A673 (cell line): ENCODE data around the gene DEFB129. TPM values are rescaled to one million over a fixed set of nuclear protein-coding genes. Genes with fewer than 3 reads are reported as not detected.
"Not testable (repeated sequence)": the region's sequence is repeated elsewhere in the genome, so short reads cannot be mapped to it uniquely, and the experiment has no call there.

ENCODE experiments used
- BruUV-seq: library from RNA; stranded (reverse); fragments of 400-500 nt; replicated peaks from 2 replicates; lab custom pipeline; 2021; lab: Mats Ljungman, UMichigan
- CTCF ChIA-PET: fragments of 300-600 bp; sonication (Branson Sonifier 250); formaldehyde crosslinking; loops from one replicate; lab custom pipeline; 2022; ENCODE audit warnings: antibody characterized with exemption; lab: Charles Lee
- POLR2A ChIA-PET: fragments of 300-600 bp; sonication (Branson Sonifier 250); formaldehyde crosslinking; loops from one replicate; lab custom pipeline; 2022; ENCODE audit warnings: antibody characterized with exemption; ENCODE audit not compliant: low non-redundant PET; lab: Charles Lee
- DNase-seq: peaks from one replicate; pipeline ENCODE4 v3.0.0-alpha.2; 2015; ENCODE audit warnings: low spot score
- H3K27ac ChIP-seq: fragments of 200-600 bp; sonication (generic); 2 replicates; pipeline ENCODE4 v1.5.1; 2016; ENCODE audit warnings: mixed run types, low read depth, mild to moderate bottlenecking, mixed read lengths, antibody characterized with exemption, low read length; ENCODE audit not compliant: poor library complexity, severe bottlenecking
- H3K27me3 ChIP-seq: fragments of 200-600 bp; sonication (generic); replicated peaks from 2 replicates; pipeline ENCODE4 v1.6.1; 2017; ENCODE audit warnings: mixed run types, low read depth, mild to moderate bottlenecking, mixed read lengths, antibody characterized with exemption, low read length; ENCODE audit not compliant: insufficient read depth, poor library complexity
- H3K36me3 ChIP-seq: fragments of 200-600 bp; sonication (generic); 2 replicates; pipeline ENCODE4 v1.6.1; 2016; ENCODE audit warnings: mixed run types, mild to moderate bottlenecking, mixed read lengths, antibody characterized with exemption, low read length; ENCODE audit not compliant: insufficient read depth, poor library complexity, severe bottlenecking
- H3K4me1 ChIP-seq: fragments of 200-600 bp; sonication (generic); 2 replicates; pipeline ENCODE4 v1.6.1; 2017; ENCODE audit warnings: mixed run types, mild to moderate bottlenecking, mixed read lengths, antibody characterized with exemption, low read length; ENCODE audit not compliant: insufficient read depth, poor library complexity, severe bottlenecking
- H3K4me3 ChIP-seq: fragments of 200-600 bp; sonication (generic); 2 replicates; pipeline ENCODE4 v1.5.1; 2016; ENCODE audit warnings: low read depth, mixed run types, mild to moderate bottlenecking, mixed read lengths, low read length; ENCODE audit not compliant: poor library complexity, severe bottlenecking
- H3K9me3 ChIP-seq: fragments of 200-600 bp; sonication (generic); 2 replicates; pipeline ENCODE4 v1.6.1; 2016; ENCODE audit warnings: mixed run types, low read depth, mild to moderate bottlenecking, mixed read lengths, antibody characterized with exemption, low read length; ENCODE audit not compliant: poor library complexity, severe bottlenecking
- EZH2 ChIP-seq: fragments of 200-600 bp; sonication (generic); IDR thresholded peaks from 2 replicates; pipeline ENCODE4 v1.6.1; 2017; ENCODE audit warnings: borderline replicate concordance, low read depth, mild to moderate bottlenecking, mixed read lengths, antibody characterized with exemption, low read length; ENCODE audit not compliant: poor library complexity, severe bottlenecking
- intact Hi-C: fragments of 100-400 bp; cut with micrococcal nuclease; formaldehyde crosslinking; loops from one replicate; pipeline ENCODE4 v1.10.0; 2022; ENCODE audit not compliant: unreplicated experiment
- total RNA-seq: library from RNA; stranded (reverse); gene quantifications from 2 replicates; pipeline ENCODE4 v1.2.3, GENCODE V29; 2021
- TF ChIP-seq, protein P1 (sequence below): fragments of 300-800, 200-600 bp; sonication (generic); conservative IDR thresholded peaks from 2 replicates; pipeline ENCODE4 v1.5.1; 2017; ENCODE audit warnings: low read depth, mild to moderate bottlenecking, antibody characterized with exemption, low read length, moderate library complexity, mixed read lengths

Gene DEFB129
- total RNA-seq, 1 experiment from 2014 or later, result not detected

- ChIA-PET POLR2A (no interaction called here), CTCF (no interaction called here)
- peaks cover 12% of the 10 kb centered on the region for H3K27me3 ChIP-seq
- TF ChIP-seq, protein P1, sequence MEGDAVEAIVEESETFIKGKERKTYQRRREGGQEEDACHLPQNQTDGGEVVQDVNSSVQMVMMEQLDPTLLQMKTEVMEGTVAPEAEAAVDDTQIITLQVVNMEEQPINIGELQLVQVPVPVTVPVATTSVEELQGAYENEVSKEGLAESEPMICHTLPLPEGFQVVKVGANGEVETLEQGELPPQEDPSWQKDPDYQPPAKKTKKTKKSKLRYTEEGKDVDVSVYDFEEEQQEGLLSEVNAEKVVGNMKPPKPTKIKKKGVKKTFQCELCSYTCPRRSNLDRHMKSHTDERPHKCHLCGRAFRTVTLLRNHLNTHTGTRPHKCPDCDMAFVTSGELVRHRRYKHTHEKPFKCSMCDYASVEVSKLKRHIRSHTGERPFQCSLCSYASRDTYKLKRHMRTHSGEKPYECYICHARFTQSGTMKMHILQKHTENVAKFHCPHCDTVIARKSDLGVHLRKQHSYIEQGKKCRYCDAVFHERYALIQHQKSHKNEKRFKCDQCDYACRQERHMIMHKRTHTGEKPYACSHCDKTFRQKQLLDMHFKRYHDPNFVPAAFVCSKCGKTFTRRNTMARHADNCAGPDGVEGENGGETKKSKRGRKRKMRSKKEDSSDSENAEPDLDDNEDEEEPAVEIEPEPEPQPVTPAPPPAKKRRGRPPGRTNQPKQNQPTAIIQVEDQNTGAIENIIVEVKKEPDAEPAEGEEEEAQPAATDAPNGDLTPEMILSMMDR, result no peak
- TF ChIP-seq EZH2, result no peak
- DNase-seq, result no peak
- no peak within 1 kb of the TSS for H3K4me3 ChIP-seq
- H3K9me3 ChIP-seq, result peaks cover 4% of the 10 kb centered on the region
- no peak within 1 kb of the TSS for H3K27ac ChIP-seq
- intact Hi-C loops, result no loop called here
- H3K4me1 ChIP-seq, result no peaks in the 10 kb centered on the region
- BruUV-seq, result no TSS peak
- no peaks in the 10 kb centered on the region for H3K36me3 ChIP-seq
These were observed 37.4 kb upstream of the DEFB129 start, which contains the start of gene DEFB128 for GRCh38 chr20:189611-190010. Gene DEFB128, minus strand, starts transcription at chr20:189711. Its CDS starts 88 bp downstream, at chr20:189623.

GRCh38 chr20:198225-198624 is 28.8 kb upstream of the DEFB129 start:
- intact Hi-C loops, result no loop called here
- ChIA-PET POLR2A (no interaction called here), CTCF (no interaction called here)
- Histone ChIP-seq H3K4me3 (no peak overlapping the region), H3K27me3 (no peaks in the 10 kb centered on the region), H3K4me1 (no peaks in the 10 kb centered on the region), H3K27ac (no peak overlapping the region), H3K36me3 (no peaks in the 10 kb centered on the region), H3K9me3 (no peaks in the 10 kb centered on the region)
- TF ChIP-seq EZH2, result no peak
- TF ChIP-seq, protein P1, result no peak
- BruUV-seq, result no TSS peak
- no peak for DNase-seq

- H3K4me3 ChIP-seq, result no peak overlapping the region
- TF ChIP-seq EZH2, result no peak
- TF ChIP-seq, protein P1, result no peak
- no peaks in the 10 kb centered on the region for H3K4me1 ChIP-seq
- no peaks in the 10 kb centered on the region for H3K9me3 ChIP-seq
- CTCF ChIA-PET, result no interaction called here
- intact Hi-C loops, result no loop called here
- no peaks in the 10 kb centered on the region for H3K36me3 ChIP-seq
- POLR2A ChIA-PET, result no interaction called here
- H3K27ac ChIP-seq, result no peak overlapping the region
- no TSS peak for BruUV-seq
- no peak for DNase-seq
- no peaks in the 10 kb centered on the region for H3K27me3 ChIP-seq
These were observed 27.1 kb upstream of the DEFB129 start for GRCh38 chr20:199996-200395.

DNA sequence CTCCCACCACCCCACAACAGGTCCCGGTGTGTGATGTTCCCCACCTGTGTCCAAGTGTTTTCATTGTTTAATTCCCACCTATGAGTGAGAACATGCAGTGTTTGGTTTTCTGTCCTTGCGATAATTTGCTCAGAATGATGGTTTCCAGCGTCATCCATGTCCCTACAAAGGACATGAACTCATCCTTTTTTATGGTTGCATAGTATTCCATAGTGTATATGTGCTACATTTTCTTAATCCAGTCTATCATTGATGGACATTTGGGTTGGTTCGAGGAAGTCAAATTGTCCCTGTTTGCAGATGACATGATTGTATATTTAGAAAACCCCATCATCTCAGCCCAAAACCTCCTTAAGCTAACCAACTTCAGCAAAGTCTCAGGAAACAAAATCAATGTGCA is 23.4 kb upstream of the DEFB129 start:
- CTCF ChIA-PET, intact Hi-C loops, POLR2A ChIA-PET, H3K4me1 ChIP-seq, H3K27me3 ChIP-seq, H3K36me3 ChIP-seq, BruUV-seq, DNase-seq, H3K9me3 ChIP-seq, H3K4me3 ChIP-seq, H3K27ac ChIP-seq: not testable (repeated sequence)
